CD4-positive, alpha-beta T cell (primary cell): Measurements from ENCODE around the gene NFE2. TPM values are rescaled to one million over a fixed set of nuclear protein-coding genes. Genes with fewer than 3 reads are reported as not detected.

Experiments
- ATAC-seq: fragments of 200-7000 bp; cut with Tn5 transposase; one replicate; pipeline ENCODE4 v1.10.0; 2022; ENCODE audit warnings: mild to moderate bottlenecking; ENCODE audit not compliant: poor library complexity
- CTCF ChIA-PET: fragments of 350-600 bp; sonication (Branson Sonifier 250); formaldehyde crosslinking; loops from one replicate; lab custom pipeline; 2021; ENCODE audit warnings: antibody characterized with exemption, inconsistent platforms; lab: Charles Lee
- POLR2A ChIA-PET: fragments of 350-600 bp; sonication (Branson Sonifier 250); formaldehyde crosslinking; loops from one replicate; lab custom pipeline; 2021; ENCODE audit warnings: antibody characterized with exemption, inconsistent platforms; lab: Charles Lee
- DNase-seq, 14 experiments: peaks; one replicate each; pipeline ENCODE4 v3.0.0-alpha.2; 2013 to 2020; ENCODE audit warnings: mixed read lengths in 2 of 14
- H3K27ac ChIP-seq, 2 donors: one replicate each; pipeline versions ENCODE4 v1.5.1 to v1.7.0; 2013; ENCODE audit warnings: low read length in 2 of 2, low read depth in 1 of 2, mild to moderate bottlenecking in 1 of 2
- H3K27me3 ChIP-seq, 2 experiments: 1 replicate in 1 of 2; 2 replicates in 1 of 2; pipeline versions ENCODE4 v1.6.1 to v1.7.0; 2013; ENCODE audit warnings: low read length in 2 of 2, control low read depth in 1 of 2, mild to moderate bottlenecking in 1 of 2, moderate library complexity in 1 of 2; ENCODE audit not compliant: insufficient read depth in 2 of 2, control insufficient read depth in 1 of 2
- H3K36me3 ChIP-seq: one replicate; pipeline ENCODE4 v1.6.1; 2013; ENCODE audit warnings: low read length, control low read depth; ENCODE audit not compliant: insufficient read depth
- H3K4me1 ChIP-seq: one replicate; pipeline ENCODE4 v1.6.1; 2013; ENCODE audit warnings: low read length, control low read depth; ENCODE audit not compliant: insufficient read depth
- H3K4me3 ChIP-seq: one replicate; pipeline ENCODE4 v1.5.1; 2013; ENCODE audit warnings: mild to moderate bottlenecking, low read length, moderate library complexity
- H3K9me3 ChIP-seq, 2 experiments: 1 replicate in 1 of 2; 2 replicates in 1 of 2; pipeline versions ENCODE4 v1.6.1 to v1.7.0; 2013; ENCODE audit warnings: low read length in 2 of 2, mild to moderate bottlenecking in 2 of 2, control low read depth in 1 of 2, moderate library complexity in 1 of 2; ENCODE audit not compliant: control insufficient read depth in 1 of 2, insufficient read depth in 1 of 2
- H3K27ac Mint-ChIP-seq: one replicate; pipeline ENCODE4 v1.8.0; 2020; ENCODE audit warnings: mixed read lengths
- H3K27me3 Mint-ChIP-seq: one replicate; pipeline ENCODE4 v1.8.0; 2021; ENCODE audit warnings: mixed read lengths
- H3K36me3 Mint-ChIP-seq: one replicate; pipeline ENCODE4 v1.8.0; 2021; ENCODE audit warnings: low read depth, mixed read lengths
- H3K4me1 Mint-ChIP-seq: one replicate; pipeline ENCODE4 v1.8.0; 2021; ENCODE audit warnings: low read depth, mixed read lengths
- H3K4me3 Mint-ChIP-seq: one replicate; pipeline ENCODE4 v1.8.0; 2020; ENCODE audit warnings: mild to moderate bottlenecking, mixed read lengths
- H3K9me3 Mint-ChIP-seq: one replicate; pipeline ENCODE4 v1.8.0; 2020; ENCODE audit warnings: mixed read lengths
- intact Hi-C, 2 experiments: fragments of 100-400 bp; cut with DNase I in 1 of 2; cut with micrococcal nuclease in 1 of 2; formaldehyde crosslinking; loops; one replicate each; pipeline versions ENCODE4 v1.15.1 to v1.9.0; 2023 to 2025; cut with DNase I, micrococcal nuclease
- total RNA-seq, 174 experiments: library from RNA in 2 of 174; stranded (reverse) in 2 of 174; gene quantifications; one replicate each; pipeline ENCODE4 v1.2.3 and lab custom pipeline; 2021 to 2026
- TF ChIP-seq, protein P1 (sequence below): fragments of 200-600 bp; IDR thresholded peaks from one replicate; pipeline ENCODE4 v1.8.0; 2022; ENCODE audit warnings: antibody characterized with exemption, mild to moderate bottlenecking

Gene NFE2
- total RNA-seq, 2 experiments from 2014 or later, result 0.20 TPM; not detected in 1

DNA sequence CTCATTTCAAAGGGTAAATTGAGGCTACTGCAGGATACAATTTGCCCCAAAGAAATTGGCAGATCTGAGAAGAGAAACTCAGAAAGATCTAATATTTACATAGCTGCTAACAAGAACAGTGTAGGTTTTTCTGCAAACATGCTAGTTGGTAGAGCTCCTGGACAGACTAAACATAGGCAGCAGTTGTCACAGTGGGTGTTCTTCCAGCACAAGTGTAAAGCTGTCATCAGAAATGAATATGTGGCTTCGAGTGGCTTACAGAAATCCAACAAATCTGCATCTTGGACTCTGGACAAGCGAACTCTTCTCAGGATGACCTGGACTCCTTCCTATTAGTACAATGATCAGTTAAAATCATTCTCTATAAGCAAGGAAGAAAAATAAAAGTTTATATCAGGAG lies 26.8 kb downstream of the NFE2 start:
- H3K36me3 Mint-ChIP-seq, result peaks cover 30% of the 10 kb centered on the region
- H3K27ac Mint-ChIP-seq, result peak overlapping the region; percentile 62
- TF ChIP-seq, protein P1, sequence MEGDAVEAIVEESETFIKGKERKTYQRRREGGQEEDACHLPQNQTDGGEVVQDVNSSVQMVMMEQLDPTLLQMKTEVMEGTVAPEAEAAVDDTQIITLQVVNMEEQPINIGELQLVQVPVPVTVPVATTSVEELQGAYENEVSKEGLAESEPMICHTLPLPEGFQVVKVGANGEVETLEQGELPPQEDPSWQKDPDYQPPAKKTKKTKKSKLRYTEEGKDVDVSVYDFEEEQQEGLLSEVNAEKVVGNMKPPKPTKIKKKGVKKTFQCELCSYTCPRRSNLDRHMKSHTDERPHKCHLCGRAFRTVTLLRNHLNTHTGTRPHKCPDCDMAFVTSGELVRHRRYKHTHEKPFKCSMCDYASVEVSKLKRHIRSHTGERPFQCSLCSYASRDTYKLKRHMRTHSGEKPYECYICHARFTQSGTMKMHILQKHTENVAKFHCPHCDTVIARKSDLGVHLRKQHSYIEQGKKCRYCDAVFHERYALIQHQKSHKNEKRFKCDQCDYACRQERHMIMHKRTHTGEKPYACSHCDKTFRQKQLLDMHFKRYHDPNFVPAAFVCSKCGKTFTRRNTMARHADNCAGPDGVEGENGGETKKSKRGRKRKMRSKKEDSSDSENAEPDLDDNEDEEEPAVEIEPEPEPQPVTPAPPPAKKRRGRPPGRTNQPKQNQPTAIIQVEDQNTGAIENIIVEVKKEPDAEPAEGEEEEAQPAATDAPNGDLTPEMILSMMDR, result no peak
- Histone ChIP-seq H3K4me1 (peaks cover 22% of the 10 kb centered on the region), H3K4me3 (no peak overlapping the region), H3K36me3 (peaks cover 14% of the 10 kb centered on the region), H3K27me3 (no peaks in the 10 kb centered on the region), H3K9me3 (no peaks in the 10 kb centered on the region), H3K27ac (no peak overlapping the region)
- peaks cover 68% of the 10 kb centered on the region for H3K4me1 Mint-ChIP-seq
- intact Hi-C loops, result no loop called here
- ChIA-PET POLR2A (interaction anchor here (1.9 kb wide), 1 partner anchor 11 kb away, joined by 4 read pairs; no protein-coding TSS in a partner anchor), CTCF (no interaction called here)
- H3K27me3 Mint-ChIP-seq, result no peaks in the 10 kb centered on the region
- ATAC-seq (no peak), DNase-seq (no peak)
- H3K4me3 Mint-ChIP-seq, result no peak overlapping the region
- H3K9me3 Mint-ChIP-seq, result no peaks in the 10 kb centered on the region

DNA sequence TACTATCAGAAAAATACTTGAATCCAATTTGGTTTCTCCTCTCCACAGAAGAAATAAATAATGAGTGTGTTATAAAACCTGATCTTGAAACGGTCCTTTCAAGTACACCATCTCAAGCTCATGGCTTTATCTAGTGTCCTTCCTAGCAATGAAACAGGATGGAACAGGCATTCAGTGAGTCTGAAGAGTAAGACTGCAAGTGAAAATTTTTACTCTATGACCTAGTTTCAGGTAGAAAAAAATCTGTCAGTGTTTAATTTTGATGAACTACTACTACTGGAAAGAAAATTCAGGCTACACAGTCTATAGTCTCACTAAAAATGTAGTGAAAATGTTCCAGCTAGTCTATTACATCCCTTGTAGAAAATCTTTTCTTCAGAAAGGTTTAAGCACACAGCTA lies 28.6 kb downstream of the NFE2 start:
- H3K4me1 Mint-ChIP-seq, result peaks cover 54% of the 10 kb centered on the region
- POLR2A ChIA-PET, result interaction anchor here (1.2 to 1.9 kb wide), 2 partner anchors 8 to 9 kb away, joined by 4 read pairs; partner anchors contain the start of gene HNRNPA1
- peak overlapping the region; percentile 62 for H3K27ac Mint-ChIP-seq

DNA sequence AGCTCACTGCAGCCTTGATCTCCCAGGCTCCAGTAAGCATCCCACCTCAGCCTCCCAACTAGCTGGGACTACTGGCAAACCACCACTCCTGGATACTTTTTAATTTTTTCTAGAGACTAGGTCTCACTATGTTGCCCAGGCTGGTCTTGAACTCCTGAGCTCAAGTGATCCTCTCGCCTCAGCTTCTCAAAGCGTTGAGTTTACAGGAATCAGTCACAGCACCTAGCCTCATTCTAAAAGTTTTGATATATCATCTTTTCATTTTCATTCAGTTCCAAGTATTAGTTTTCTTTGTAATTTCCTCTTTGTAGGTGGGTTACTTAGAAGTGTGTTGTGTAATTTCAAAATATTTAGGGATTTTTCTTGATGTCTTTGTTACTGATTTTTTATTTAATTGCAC lies 30.5 kb downstream of the NFE2 start:
- no peak overlapping the region for H3K27ac ChIP-seq
- CTCF ChIA-PET, result interaction anchor here (0.6 kb wide), 1 partner anchor 28 kb away, joined by 3 read pairs; no protein-coding TSS in a partner anchor
- intact Hi-C loops, result no loop called here
- Mint-ChIP-seq H3K4me1 (peaks cover 45% of the 10 kb centered on the region), H3K27ac (peak overlapping the region; percentile 47), H3K36me3 (peaks cover 30% of the 10 kb centered on the region), H3K4me3 (no peak overlapping the region), H3K9me3 (no peaks in the 10 kb centered on the region), H3K27me3 (no peaks in the 10 kb centered on the region)
- H3K9me3 ChIP-seq, result no peaks in the 10 kb centered on the region
- no peak for DNase-seq
- no peaks in the 10 kb centered on the region for H3K27me3 ChIP-seq
- POLR2A ChIA-PET, result interaction anchor here (0.8 kb wide), 1 partner anchor 10 kb away, joined by 3 read pairs; the partner anchor contains the start of genes CBX5 and HNRNPA1
- TF ChIP-seq, protein P1, result no peak
- peaks cover under 1% of the 10 kb centered on the region for H3K4me1 ChIP-seq
- ATAC-seq, result no peak
- H3K36me3 ChIP-seq, result peaks cover 10% of the 10 kb centered on the region
- no peak overlapping the region for H3K4me3 ChIP-seq

More for the DNA sequence above, 28.6 kb downstream of the NFE2 start:
- H3K9me3 Mint-ChIP-seq, result no peaks in the 10 kb centered on the region
- CTCF ChIA-PET, result interaction anchor here (1.2 to 1.3 kb wide), 2 partner anchors 18 to 20 kb away, joined by 3 to 4 read pairs; no protein-coding TSS in a partner anchor
- H3K4me3 ChIP-seq, result no peak overlapping the region
- H3K4me1 ChIP-seq, result peaks cover 12% of the 10 kb centered on the region
- H3K36me3 Mint-ChIP-seq, result peaks cover 30% of the 10 kb centered on the region
- H3K36me3 ChIP-seq, result peaks cover 10% of the 10 kb centered on the region
- no peaks in the 10 kb centered on the region for H3K9me3 ChIP-seq
- no peaks in the 10 kb centered on the region for H3K27me3 Mint-ChIP-seq
- TF ChIP-seq, protein P1, result no peak
- H3K27me3 ChIP-seq, result no peaks in the 10 kb centered on the region
- DNase-seq (no peak), ATAC-seq (no peak)
- no peak overlapping the region for H3K27ac ChIP-seq
- H3K4me3 Mint-ChIP-seq, result no peak overlapping the region
- intact Hi-C loops, result no loop called here
